ENCODE results near the gene KRTAP4-4. TPM values are rescaled to one million over a fixed set of nuclear protein-coding genes. Genes with fewer than 3 reads are reported as not detected.

KRTAP4-4 gene
- total RNA-seq, 1 experiment from 2014 or later = not detected

- no peak for ATAC-seq
- no peak within 1 kb of the TSS; the same call in 1 of the 2 replicates for H3K27ac Mint-ChIP-seq
Observed at GRCh38 chr17:41149652-41149985, 10.9 kb downstream of the KRTAP4-4 start, which contains the start of gene KRTAP4-5. TSS of gene KRTAP4-5 (minus strand) at chr17:41149825. CDS start at chr17:41149767, 58 bp downstream.

More at GRCh38 chr17:41149652-41149985, 10.9 kb downstream of the KRTAP4-4 start, which contains the start of gene KRTAP4-5:
- Mint-ChIP-seq H3K4me3 (no peak within 1 kb of the TSS), H3K27me3 (ENCODE audit: low read depth) (no peaks in the 10 kb centered on the region), H3K9me3 (peaks cover 16% of the 10 kb centered on the region), H3K4me1 (peaks cover 8% of the 10 kb centered on the region; the same call in 1 of the 2 replicates), H3K36me3 (peaks cover 3% of the 10 kb centered on the region)
- DNase-seq (ENCODE audit: low spot score) = no peak
- ChIA-PET POLR2A (no interaction called here), CTCF (no interaction called here)
- TF ChIP-seq AFF4 (CRISPR knock-in tag; IDR thresholded peaks at IDR 0.05; ENCODE audit: borderline replicate concordance) = no peak
- TF ChIP-seq ZNF121 (CRISPR knock-in tag; IDR thresholded peaks at IDR 0.05) = no peak
- TF ChIP-seq ESRRA (CRISPR knock-in tag; IDR thresholded peaks at IDR 0.05; ENCODE audit: borderline replicate concordance) = no peak
- no peak for TF ChIP-seq AR (CRISPR knock-in tag; IDR thresholded peaks at IDR 0.05)
- TF ChIP-seq ZNF532 (CRISPR knock-in tag; IDR thresholded peaks at IDR 0.05; ENCODE audit: borderline replicate concordance) = no peak
- TF ChIP-seq MLX (CRISPR knock-in tag; IDR thresholded peaks at IDR 0.05) = no peak
- TF ChIP-seq E2F5 (CRISPR knock-in tag; IDR thresholded peaks at IDR 0.05) = no peak
- no peak for TF ChIP-seq ERG (CRISPR knock-in tag; IDR thresholded peaks at IDR 0.05)
- no peak for TF ChIP-seq OVOL2 (CRISPR knock-in tag; IDR thresholded peaks at IDR 0.05; ENCODE audit: borderline replicate concordance)
- no peak for TF ChIP-seq E2F4 (CRISPR knock-in tag; IDR thresholded peaks at IDR 0.05; ENCODE audit: borderline replicate concordance, low read depth)
- no peak for TF ChIP-seq KAT7 (CRISPR knock-in tag; IDR thresholded peaks at IDR 0.05; ENCODE audit: borderline replicate concordance)
- no peak for TF ChIP-seq GABPB1 (CRISPR knock-in tag; IDR thresholded peaks at IDR 0.05)
- TF ChIP-seq NFE2L1 (CRISPR knock-in tag; IDR thresholded peaks at IDR 0.05) = no peak
